Measurements from ENCODE around the gene AMDHD2. TPM values are rescaled to one million over a fixed set of nuclear protein-coding genes. Genes with fewer than 3 reads are reported as not detected.

The AMDHD2 gene
- total and polyA plus RNA-seq, 2 experiments from 2014 or later: 20.2 to 68.1 TPM

DNA sequence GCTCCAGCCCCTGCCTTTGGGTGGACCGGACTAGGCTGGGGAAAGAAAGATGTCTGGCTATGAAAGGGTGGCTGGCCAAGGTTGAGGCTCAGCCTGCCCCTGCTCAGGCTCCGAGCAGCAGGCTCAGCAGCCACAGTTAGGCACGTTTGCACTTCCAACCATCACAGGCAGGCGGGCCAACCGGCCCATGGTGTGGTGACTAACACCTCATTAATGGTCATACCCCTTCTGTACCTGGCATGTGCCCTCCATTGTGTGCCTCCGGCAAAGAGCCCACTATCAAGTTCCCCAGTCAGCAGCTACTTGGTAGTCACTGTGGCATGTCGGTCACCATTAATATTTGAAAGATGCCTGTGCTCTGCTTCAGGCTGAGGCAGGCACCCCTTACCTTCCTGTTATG, 38.5 kb upstream of the AMDHD2 start:
- H3K27ac Mint-ChIP-seq: no peak overlapping the region
- no peak for DNase-seq (ENCODE audit: low spot score)

More for the DNA sequence above, 38.5 kb upstream of the AMDHD2 start:
- Histone ChIP-seq H3K4me2 (no peak overlapping the region), H3K27ac (ENCODE audit: low read depth) (no peak overlapping the region), H3K27me3 (ENCODE audit: insufficient read depth) (0 out of 2 replicates have a peak, but pooled peaks cover 5% of the 10 kb centered on the region), H3K4me3 (no peak overlapping the region), H3K9me2 (ENCODE audit: insufficient read depth) (no peaks in the 10 kb centered on the region), H3K79me2 (replicated peaks; ENCODE audit: insufficient read depth) (peaks cover 13% of the 10 kb centered on the region), H3K4me1 (ENCODE audit: insufficient read depth) (no peaks in the 10 kb centered on the region), H3F3A (replicated peaks; ENCODE audit: low read depth) (no peaks in the 10 kb centered on the region; the same call in 1 of the 2 replicates), H4K20me1 (replicated peaks; ENCODE audit: insufficient read depth) (peaks cover 22% of the 10 kb centered on the region), H2AFZ (no peak overlapping the region), H3K36me3 (ENCODE audit: insufficient read depth) (no peaks in the 10 kb centered on the region)
- no peak for ATAC-seq
- peaks cover 11% of the 10 kb centered on the region for H3K27me3 Mint-ChIP-seq (ENCODE audit: insufficient read depth, low read depth, poor library complexity)
- no peak overlapping the region for H3K4me3 Mint-ChIP-seq
- no peaks in the 10 kb centered on the region for H3K9me3 Mint-ChIP-seq
- TF ChIP-seq, protein P1, sequence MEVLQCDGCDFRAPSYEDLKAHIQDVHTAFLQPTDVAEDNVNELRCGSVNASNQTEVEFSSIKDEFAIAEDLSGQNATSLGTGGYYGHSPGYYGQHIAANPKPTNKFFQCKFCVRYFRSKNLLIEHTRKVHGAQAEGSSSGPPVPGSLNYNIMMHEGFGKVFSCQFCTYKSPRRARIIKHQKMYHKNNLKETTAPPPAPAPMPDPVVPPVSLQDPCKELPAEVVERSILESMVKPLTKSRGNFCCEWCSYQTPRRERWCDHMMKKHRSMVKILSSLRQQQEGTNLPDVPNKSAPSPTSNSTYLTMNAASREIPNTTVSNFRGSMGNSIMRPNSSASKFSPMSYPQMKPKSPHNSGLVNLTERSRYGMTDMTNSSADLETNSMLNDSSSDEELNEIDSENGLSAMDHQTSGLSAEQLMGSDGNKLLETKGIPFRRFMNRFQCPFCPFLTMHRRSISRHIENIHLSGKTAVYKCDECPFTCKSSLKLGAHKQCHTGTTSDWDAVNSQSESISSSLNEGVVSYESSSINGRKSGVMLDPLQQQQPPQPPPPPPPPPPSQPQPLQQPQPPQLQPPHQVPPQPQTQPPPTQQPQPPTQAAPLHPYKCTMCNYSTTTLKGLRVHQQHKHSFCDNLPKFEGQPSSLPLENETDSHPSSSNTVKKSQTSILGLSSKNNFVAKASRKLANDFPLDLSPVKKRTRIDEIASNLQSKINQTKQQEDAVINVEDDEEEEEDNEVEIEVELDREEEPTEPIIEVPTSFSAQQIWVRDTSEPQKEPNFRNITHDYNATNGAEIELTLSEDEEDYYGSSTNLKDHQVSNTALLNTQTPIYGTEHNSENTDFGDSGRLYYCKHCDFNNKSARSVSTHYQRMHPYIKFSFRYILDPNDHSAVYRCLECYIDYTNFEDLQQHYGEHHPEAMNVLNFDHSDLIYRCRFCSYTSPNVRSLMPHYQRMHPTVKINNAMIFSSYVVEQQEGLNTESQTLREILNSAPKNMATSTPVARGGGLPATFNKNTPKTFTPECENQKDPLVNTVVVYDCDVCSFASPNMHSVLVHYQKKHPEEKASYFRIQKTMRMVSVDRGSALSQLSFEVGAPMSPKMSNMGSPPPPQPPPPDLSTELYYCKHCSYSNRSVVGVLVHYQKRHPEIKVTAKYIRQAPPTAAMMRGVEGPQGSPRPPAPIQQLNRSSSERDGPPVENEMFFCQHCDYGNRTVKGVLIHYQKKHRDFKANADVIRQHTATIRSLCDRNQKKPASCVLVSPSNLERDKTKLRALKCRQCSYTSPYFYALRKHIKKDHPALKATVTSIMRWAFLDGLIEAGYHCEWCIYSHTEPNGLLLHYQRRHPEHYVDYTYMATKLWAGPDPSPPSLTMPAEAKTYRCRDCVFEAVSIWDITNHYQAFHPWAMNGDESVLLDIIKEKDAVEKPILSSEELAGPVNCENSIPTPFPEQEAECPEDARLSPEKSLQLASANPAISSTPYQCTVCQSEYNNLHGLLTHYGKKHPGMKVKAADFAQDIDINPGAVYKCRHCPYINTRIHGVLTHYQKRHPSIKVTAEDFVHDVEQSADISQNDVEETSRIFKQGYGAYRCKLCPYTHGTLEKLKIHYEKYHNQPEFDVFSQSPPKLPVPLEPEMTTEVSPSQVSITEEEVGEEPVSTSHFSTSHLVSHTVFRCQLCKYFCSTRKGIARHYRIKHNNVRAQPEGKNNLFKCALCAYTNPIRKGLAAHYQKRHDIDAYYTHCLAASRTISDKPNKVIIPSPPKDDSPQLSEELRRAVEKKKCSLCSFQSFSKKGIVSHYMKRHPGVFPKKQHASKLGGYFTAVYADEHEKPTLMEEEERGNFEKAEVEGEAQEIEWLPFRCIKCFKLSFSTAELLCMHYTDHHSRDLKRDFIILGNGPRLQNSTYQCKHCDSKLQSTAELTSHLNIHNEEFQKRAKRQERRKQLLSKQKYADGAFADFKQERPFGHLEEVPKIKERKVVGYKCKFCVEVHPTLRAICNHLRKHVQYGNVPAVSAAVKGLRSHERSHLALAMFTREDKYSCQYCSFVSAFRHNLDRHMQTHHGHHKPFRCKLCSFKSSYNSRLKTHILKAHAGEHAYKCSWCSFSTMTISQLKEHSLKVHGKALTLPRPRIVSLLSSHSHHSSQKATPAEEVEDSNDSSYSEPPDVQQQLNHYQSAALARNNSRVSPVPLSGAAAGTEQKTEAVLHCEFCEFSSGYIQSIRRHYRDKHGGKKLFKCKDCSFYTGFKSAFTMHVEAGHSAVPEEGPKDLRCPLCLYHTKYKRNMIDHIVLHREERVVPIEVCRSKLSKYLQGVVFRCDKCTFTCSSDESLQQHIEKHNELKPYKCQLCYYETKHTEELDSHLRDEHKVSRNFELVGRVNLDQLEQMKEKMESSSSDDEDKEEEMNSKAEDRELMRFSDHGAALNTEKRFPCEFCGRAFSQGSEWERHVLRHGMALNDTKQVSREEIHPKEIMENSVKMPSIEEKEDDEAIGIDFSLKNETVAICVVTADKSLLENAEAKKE (CRISPR knock-in tag; IDR thresholded peaks at IDR 0.05): no peak
- TF ChIP-seq EZH2 (IDR thresholded peaks at IDR 0.05; ENCODE audit: low read depth, unreplicated experiment) (no peak), ZNF331 (CRISPR knock-in tag; IDR thresholded peaks at IDR 0.05; ENCODE audit: low read depth) (no peak), CREB1 (CRISPR knock-in tag; IDR thresholded peaks at IDR 0.05; ENCODE audit: low read depth) (no peak), EZH2phosphoT487 (IDR thresholded peaks at IDR 0.05; ENCODE audit: unreplicated experiment) (no peak), ZNF114 (CRISPR knock-in tag; IDR thresholded peaks at IDR 0.05) (no peak)
- TF ChIP-seq, protein P2, sequence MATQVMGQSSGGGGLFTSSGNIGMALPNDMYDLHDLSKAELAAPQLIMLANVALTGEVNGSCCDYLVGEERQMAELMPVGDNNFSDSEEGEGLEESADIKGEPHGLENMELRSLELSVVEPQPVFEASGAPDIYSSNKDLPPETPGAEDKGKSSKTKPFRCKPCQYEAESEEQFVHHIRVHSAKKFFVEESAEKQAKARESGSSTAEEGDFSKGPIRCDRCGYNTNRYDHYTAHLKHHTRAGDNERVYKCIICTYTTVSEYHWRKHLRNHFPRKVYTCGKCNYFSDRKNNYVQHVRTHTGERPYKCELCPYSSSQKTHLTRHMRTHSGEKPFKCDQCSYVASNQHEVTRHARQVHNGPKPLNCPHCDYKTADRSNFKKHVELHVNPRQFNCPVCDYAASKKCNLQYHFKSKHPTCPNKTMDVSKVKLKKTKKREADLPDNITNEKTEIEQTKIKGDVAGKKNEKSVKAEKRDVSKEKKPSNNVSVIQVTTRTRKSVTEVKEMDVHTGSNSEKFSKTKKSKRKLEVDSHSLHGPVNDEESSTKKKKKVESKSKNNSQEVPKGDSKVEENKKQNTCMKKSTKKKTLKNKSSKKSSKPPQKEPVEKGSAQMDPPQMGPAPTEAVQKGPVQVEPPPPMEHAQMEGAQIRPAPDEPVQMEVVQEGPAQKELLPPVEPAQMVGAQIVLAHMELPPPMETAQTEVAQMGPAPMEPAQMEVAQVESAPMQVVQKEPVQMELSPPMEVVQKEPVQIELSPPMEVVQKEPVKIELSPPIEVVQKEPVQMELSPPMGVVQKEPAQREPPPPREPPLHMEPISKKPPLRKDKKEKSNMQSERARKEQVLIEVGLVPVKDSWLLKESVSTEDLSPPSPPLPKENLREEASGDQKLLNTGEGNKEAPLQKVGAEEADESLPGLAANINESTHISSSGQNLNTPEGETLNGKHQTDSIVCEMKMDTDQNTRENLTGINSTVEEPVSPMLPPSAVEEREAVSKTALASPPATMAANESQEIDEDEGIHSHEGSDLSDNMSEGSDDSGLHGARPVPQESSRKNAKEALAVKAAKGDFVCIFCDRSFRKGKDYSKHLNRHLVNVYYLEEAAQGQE (IDR thresholded peaks at IDR 0.05; ENCODE audit: unreplicated experiment): no peak
- TF ChIP-seq, protein P3, sequence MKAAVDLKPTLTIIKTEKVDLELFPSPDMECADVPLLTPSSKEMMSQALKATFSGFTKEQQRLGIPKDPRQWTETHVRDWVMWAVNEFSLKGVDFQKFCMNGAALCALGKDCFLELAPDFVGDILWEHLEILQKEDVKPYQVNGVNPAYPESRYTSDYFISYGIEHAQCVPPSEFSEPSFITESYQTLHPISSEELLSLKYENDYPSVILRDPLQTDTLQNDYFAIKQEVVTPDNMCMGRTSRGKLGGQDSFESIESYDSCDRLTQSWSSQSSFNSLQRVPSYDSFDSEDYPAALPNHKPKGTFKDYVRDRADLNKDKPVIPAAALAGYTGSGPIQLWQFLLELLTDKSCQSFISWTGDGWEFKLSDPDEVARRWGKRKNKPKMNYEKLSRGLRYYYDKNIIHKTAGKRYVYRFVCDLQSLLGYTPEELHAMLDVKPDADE (IDR thresholded peaks at IDR 0.05): no peak
- peaks cover 10% of the 10 kb centered on the region for H3K4me1 Mint-ChIP-seq
- H3K36me3 Mint-ChIP-seq (ENCODE audit: low read depth): no peaks in the 10 kb centered on the region; the same call in 1 of the 3 replicates

Measured in GM23338 (cell line).